HG03196 (cell line): ENCODE results near the gene OTOGL.

Experiments
- ATAC-seq: cut with Tn5 transposase; IDR thresholded peaks from one replicate; pipeline ENCODE4 v1.9.1; 2021; ENCODE audit not compliant: unreplicated experiment

The OTOGL gene

GRCh38 chr12:80356097-80356496 lies 256.8 kb downstream of the OTOGL start:
- ATAC-seq: no peak

- ATAC-seq: no peak
These were observed 260.4 kb downstream of the OTOGL start for GRCh38 chr12:80359703-80360102.

DNA sequence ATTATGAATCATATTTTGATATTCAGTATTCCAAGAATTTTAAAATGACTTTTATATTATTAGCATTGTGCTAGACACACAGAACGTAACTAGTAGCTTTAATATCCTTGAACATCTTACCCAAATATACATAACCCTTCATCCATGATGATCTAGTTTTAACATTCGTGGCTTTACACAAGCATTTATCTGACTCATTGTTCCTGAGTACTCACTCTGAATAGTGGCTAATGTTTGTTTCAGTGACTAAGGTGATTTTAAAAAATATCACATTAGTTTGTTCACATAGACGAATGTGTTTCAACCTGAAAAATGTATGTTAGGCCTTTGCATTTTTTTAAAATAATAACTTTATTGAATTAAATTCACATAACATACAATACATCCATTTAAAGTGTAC lies 264.7 kb downstream of the OTOGL start:
- ATAC-seq: no peak

DNA sequence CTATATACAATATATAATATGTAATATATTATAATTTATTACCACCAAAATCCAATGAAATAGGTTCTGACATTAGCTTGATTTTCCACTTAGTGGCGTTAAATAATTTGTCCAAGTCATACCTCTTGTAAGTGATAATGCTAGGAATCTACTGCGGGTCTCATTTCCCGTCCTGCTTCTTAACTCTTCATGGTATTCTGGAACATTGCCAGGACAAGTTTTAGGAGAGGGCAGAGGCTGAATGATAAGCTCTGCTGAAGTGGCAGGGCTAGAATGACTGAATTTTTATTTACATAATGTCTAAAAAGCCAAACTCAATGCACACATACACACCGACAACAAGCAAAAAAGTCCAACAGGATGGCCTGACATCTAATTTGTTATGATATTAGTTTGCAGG lies 274.3 kb downstream of the OTOGL start:
- no peak for ATAC-seq

- ATAC-seq: no peak
These were observed 275.3 kb downstream of the OTOGL start for GRCh38 chr12:80374615-80375014.

DNA sequence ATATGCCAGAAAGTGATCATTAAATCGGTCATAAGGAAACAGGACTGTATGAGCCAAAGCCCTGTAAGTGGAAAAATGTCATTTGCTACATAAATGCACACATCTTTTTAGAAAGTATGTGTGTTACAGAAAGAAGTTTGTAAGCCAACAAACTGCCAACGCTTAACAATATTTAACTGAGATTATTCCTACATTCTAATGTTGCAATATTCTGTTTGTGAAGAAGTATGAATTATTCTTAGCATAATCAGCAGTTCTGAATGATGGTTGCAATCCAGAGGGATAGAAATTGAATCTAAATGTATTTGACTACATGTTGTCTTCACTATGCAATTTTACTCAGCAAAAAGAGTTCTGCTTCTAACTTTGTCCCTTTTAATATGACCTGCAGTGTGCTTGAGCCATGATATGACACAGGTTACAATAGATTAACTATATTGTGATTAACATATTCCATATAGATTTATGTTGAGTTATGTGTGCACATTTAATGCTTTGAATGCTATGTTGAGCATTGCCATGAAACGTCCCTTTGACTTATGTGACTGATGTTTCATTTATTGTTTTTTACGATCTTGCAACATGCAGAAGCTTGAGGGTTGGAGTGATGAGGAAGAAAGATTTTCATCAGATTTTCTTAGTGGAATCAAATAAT lies 277.9 kb downstream of the OTOGL start:
- ATAC-seq: no peak

DNA sequence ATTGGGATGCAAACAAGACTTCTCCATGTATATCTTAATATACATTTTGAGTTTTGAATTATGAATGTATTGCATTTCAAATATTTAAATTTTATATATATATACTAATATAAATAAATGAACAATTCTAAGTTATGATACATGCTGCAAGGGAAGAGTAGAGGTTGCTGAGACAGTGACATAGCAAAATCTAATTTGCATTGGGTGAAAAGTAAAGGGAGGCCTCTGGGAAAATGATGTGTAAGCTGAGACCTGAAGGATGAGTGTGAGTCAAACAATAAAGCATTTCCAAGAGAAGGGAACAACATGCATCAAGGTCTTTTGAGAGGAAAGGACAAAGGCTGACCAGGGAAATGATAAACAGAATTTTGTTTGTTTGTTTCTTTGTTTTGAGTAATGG lies 281.8 kb downstream of the OTOGL start:
- no peak for ATAC-seq

- no peak for ATAC-seq
These were observed 282.9 kb downstream of the OTOGL start for GRCh38 chr12:80382254-80382653.

DNA sequence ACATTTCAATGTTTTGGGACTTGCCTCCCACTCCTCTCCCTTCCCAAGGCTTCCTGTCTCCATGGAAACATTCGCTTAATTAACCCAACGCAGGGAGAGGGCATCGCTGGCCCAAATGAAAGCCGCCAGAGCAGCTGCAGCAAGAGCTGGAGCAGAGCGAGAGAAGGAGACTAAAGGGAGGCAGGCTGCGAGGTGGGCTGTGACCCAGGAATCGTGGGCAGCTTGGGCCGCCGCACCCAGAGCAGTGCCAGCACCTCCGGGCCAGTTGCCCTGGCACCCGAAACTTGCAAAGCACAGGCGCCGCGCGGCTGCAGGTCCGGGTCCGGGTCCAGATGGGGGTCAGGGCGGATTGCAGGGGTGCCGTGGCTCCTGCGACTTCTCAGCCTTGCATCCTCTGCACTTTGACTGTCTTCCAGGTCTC lies 301.2 kb downstream of the OTOGL start:
- no peak for ATAC-seq

GRCh38 chr12:80401191-80401590 lies 301.9 kb downstream of the OTOGL start:
- no peak for ATAC-seq

- ATAC-seq: no peak
These were observed 305.3 kb downstream of the OTOGL start for GRCh38 chr12:80404629-80405028.

DNA sequence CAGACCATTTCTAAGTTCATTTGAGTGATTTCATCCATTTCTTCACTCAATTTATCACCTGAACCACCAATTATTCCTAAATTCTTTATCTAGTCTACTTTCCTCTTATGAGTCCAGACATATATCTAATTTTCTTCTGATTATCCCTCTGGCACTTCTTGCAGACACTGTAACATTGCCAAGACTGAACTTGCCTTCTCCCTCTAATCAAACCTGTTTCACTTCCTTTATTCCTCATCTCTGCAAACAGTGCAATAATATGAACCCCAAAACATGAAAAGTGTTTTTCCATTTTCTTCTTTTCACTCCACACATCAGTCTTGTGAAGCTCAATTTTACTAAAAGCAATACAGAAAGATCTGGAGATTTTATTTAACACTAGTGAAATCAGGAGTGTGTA lies 306.9 kb downstream of the OTOGL start:
- no peak for ATAC-seq

- no peak for ATAC-seq
These were observed 312.4 kb downstream of the OTOGL start for GRCh38 chr12:80411787-80412186.

DNA sequence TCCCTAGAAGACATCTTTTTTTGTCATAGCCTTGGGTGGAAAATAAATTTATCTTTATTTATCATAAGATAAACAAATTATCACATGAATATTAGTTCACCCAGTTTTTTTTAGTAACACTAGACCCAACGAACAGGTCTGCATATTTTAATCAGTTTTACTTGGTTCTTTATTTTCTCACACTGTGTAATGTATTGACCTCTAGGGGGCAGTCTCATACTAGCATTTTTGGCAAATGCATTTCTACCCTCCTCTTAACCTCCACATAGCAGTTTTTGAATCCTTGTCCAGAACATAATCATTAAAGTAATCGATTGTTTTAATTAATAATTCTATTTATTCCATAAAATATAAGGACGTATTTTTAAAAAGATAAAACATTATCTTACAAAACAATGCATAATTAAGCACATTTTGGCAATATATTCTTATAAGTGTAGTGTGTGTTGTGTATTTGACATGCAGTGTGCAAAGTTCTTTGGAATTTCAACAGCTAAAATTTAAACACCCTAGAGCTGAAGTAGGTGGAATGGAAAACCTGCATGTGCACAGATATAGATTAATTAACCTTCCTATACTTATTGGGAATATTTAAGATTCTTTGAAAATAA lies 313.1 kb downstream of the OTOGL start:
- no peak for ATAC-seq

DNA sequence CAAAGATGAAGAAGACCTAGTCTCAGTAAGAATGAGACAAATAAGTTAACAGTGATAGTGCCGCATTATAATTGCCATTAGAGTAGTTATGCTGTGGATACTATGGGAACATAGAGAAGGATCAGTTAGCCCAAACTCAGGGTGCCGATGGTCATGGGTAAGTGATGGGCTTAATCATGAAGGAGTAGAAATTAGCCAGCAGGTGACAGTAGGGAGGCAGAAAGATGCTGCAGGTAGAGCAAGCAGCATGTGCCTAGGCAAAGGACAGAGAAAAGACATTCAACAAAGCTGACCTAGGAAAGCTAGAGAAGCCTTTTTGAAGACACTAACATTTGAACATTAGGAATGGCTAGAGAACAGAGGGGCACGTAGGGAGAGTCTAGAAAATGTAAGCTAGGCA lies 314.1 kb downstream of the OTOGL start:
- ATAC-seq: no peak

DNA sequence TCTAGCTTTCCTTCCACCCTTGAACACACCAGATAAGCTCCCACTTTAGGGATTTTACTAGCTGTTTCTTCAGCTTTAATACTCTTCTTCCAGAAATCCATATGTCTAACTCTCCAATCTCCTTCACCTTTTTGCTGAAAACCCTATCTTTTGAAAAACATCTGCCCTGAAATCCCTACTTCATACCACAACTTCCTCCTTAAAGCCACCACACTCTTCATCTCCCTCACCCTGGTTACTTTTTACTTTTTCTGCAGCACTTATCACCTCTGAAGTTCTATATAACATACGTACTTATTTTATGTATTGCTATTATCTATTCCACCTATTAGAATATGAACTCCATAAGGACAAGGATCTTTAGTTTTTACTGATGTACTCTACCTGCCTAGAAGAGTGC lies 316.1 kb downstream of the OTOGL start:
- no peak for ATAC-seq

DNA sequence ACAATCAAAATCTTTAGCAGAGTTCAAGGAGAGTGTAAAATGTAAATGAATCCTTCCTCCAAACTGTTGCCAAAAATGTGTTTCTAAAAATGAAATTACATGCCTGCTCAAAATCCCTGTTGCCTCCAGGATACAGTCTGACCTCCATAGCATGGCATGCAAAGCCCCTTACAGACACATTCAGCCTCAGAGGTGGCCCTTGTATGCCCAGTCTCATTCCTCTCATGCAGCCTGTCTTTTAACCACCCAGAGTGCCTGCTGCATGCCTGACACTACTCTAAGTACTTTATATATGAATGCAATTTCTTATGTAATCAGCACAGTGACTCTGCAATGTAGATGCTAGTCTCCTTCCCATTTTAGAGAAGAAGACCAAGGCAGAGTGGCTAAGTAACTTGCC lies 320.3 kb downstream of the OTOGL start:
- no peak for ATAC-seq

DNA sequence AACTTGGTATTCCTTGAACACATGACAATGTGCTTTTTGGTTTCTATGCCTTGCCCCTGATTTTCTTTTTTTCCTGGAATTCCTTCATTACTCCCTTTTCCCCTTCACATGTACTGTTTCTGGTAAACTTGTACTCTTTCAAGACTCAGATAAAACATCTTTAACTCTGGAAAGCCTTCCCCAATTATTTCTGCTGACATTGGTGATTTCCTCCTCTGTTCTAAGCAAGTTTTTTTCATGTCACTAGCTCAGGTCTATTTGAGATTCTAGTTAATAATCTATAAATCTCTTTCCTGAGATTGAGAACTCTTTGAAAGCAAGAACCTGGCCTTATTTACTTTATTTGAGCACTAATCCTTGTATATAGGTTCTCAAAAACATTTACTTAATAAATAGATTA lies 320.7 kb downstream of the OTOGL start:
- ATAC-seq: no peak

GRCh38 chr12:80422550-80422949 lies 323.2 kb downstream of the OTOGL start:
- no peak for ATAC-seq
